ENCODE data around the gene ELF4.

ELF4 gene

GRCh38 chrX:130053236-130053635, 57.1 kb downstream of the ELF4 start:
- no peak for DNase-seq

- DNase-seq: no peak
Observed at GRCh38 chrX:130051176-130051845, 59.0 kb downstream of the ELF4 start.

- DNase-seq: no peak
Observed at GRCh38 chrX:130049821-130050220, 60.5 kb downstream of the ELF4 start.

- no peak for DNase-seq
Observed at GRCh38 chrX:130048686-130049222, 61.5 kb downstream of the ELF4 start.

GRCh38 chrX:130047416-130047815, 62.9 kb downstream of the ELF4 start:
- no peak for DNase-seq

GRCh38 chrX:130039847-130040246, 70.5 kb downstream of the ELF4 start:
- no peak for DNase-seq

- DNase-seq: no peak
Observed at GRCh38 chrX:130034178-130034577, 76.1 kb downstream of the ELF4 start.

- no peak for DNase-seq
Observed at GRCh38 chrX:130032552-130032951, 77.7 kb downstream of the ELF4 start.

- DNase-seq: peak in 19 of 56 donors; percentile 2 to 37 (median 8)
Observed at GRCh38 chrX:130030826-130031225, 79.5 kb downstream of the ELF4 start.

- peak in 13 of 56 donors; percentile 0 to 41 (median 2) for DNase-seq
Observed at GRCh38 chrX:130028196-130028595, 82.1 kb downstream of the ELF4 start.

- DNase-seq: no peak
Observed at GRCh38 chrX:130027569-130027968, 82.7 kb downstream of the ELF4 start.

- DNase-seq: no peak
Observed at GRCh38 chrX:130025256-130025655, 85.0 kb downstream of the ELF4 start.

GRCh38 chrX:130024127-130024526, 86.2 kb downstream of the ELF4 start:
- DNase-seq: peak in 16 of 56 donors; percentile 0 to 32 (median 4)

- DNase-seq: no peak
Observed at GRCh38 chrX:130020661-130021324, 89.5 kb downstream of the ELF4 start.

GRCh38 chrX:130018143-130018542, 92.2 kb downstream of the ELF4 start:
- no peak for DNase-seq

GRCh38 chrX:130015181-130015580, 95.1 kb downstream of the ELF4 start:
- DNase-seq: no peak
